Fibroblast of mammary gland (primary cell): ENCODE measurements around the gene PCARE.
A peak's percentile ranks its signal among the peaks of the same experiment; 100 is the strongest.

Source experiments
- DNase-seq: peaks from one replicate; pipeline ENCODE4 v3.0.0-alpha.2; 2010; ENCODE audit warnings: low read depth
- H3K4me3 ChIP-seq: 2 replicates; pipeline ENCODE4 v1.5.1; 2011; ENCODE audit warnings: low read depth, mild to moderate bottlenecking, low read length, moderate library complexity; ENCODE audit not compliant: control insufficient read depth
- CTCF ChIP-seq: conservative IDR thresholded peaks from 2 replicates; pipeline ENCODE4 v1.5.1; 2011; ENCODE audit warnings: low read depth, low read length, inconsistent platforms; ENCODE audit not compliant: control insufficient read depth, insufficient read depth

PCARE gene

GRCh38 chr2:29114946-29115609, 40.8 kb upstream of the PCARE start, which contains the start of gene CLIP4:
Gene CLIP4 (plus strand): TSS chr2:29115415. CDS start chr2:29121389, 5,974 bp downstream.
- H3K4me3 ChIP-seq: peak within 1 kb of the TSS; percentile 78
- TF ChIP-seq CTCF: no peak
- peak; percentile 64 for DNase-seq

GRCh38 chr2:29114586-29114945, 40.2 kb upstream of the PCARE start:
- peak overlapping the region; percentile 31 for H3K4me3 ChIP-seq
- no peak for DNase-seq
- TF ChIP-seq CTCF: no peak

GRCh38 chr2:29113891-29114321, 39.6 kb upstream of the PCARE start:
- no peak overlapping the region for H3K4me3 ChIP-seq
- peak; percentile 70 for DNase-seq
- no peak for TF ChIP-seq CTCF

GRCh38 chr2:29113027-29113686, 38.8 kb upstream of the PCARE start:
- no peak for TF ChIP-seq CTCF
- peak; percentile 61 for DNase-seq
- H3K4me3 ChIP-seq: no peak overlapping the region

- no peak for TF ChIP-seq CTCF
- no peak for DNase-seq
- no peak overlapping the region for H3K4me3 ChIP-seq
These were observed 38.1 kb upstream of the PCARE start for GRCh38 chr2:29112379-29112778.

- no peak overlapping the region for H3K4me3 ChIP-seq
- no peak for DNase-seq
- no peak for TF ChIP-seq CTCF
These were observed 36.7 kb upstream of the PCARE start for GRCh38 chr2:29110916-29111535.
